Measurements from ENCODE around the gene TMEM108. TPM values are rescaled to one million over a fixed set of nuclear protein-coding genes. Genes with fewer than 3 reads are reported as not detected.

TMEM108 gene
- total and polyA plus RNA-seq, 8 donors: 0.37 to 2.1 (median 0.84) TPM; not detected in 2

GRCh38 chr3:133138017-133138416 lies 99.8 kb downstream of the TMEM108 start:
- H3K4me1 ChIP-seq: no peaks in the 10 kb centered on the region
- H3K27me3 ChIP-seq: no peaks in the 10 kb centered on the region
- H3K27ac ChIP-seq: no peak overlapping the region
- no peak for TF ChIP-seq CTCF (IDR thresholded peaks at IDR 0.05)
- no peak for TF ChIP-seq EP300 (IDR thresholded peaks at IDR 0.05)
- no peak for TF ChIP-seq POLR2AphosphoS5 (IDR thresholded peaks at IDR 0.05)
- no peak for TF ChIP-seq POLR2A (IDR thresholded peaks at IDR 0.05)
- WGBS, 5 donors: 58 to 83% (median 71%) methylated on average over 1 of the region's 1 CpG
- no peak overlapping the region for H3K4me3 ChIP-seq
- intact Hi-C loops (cut with DNase I; ENCODE audit: low total_unique reads): no loop called here
- no peaks in the 10 kb centered on the region for H3K36me3 ChIP-seq
- DNase-seq: no peak
- no peaks in the 10 kb centered on the region for H3K9me3 ChIP-seq

- intact Hi-C loops (cut with DNase I; ENCODE audit: low total_unique reads): no loop called here
- peak in 1 of 2 donors; percentile 59 for DNase-seq
- H3K9me3 ChIP-seq: peaks cover 0 to under 1% (median 0%) of the 10 kb centered on the region in 4 donors
- no peaks in the 10 kb centered on the region for H3K27me3 ChIP-seq
- 22 to 41% (median 26%) methylated on average over 2 of the region's 2 CpGs for WGBS, 5 donors
- TF ChIP-seq POLR2AphosphoS5 (IDR thresholded peaks at IDR 0.05): no peak
- TF ChIP-seq POLR2A (IDR thresholded peaks at IDR 0.05): no peak
- TF ChIP-seq CTCF (IDR thresholded peaks at IDR 0.05): no peak
- TF ChIP-seq EP300 (IDR thresholded peaks at IDR 0.05): no peak
- H3K27ac ChIP-seq: no peak overlapping the region
- H3K4me3 ChIP-seq: no peak overlapping the region
- no peaks in the 10 kb centered on the region for H3K36me3 ChIP-seq
- no peaks in the 10 kb centered on the region for H3K4me1 ChIP-seq
Observed at GRCh38 chr3:133152056-133152455, 113.9 kb downstream of the TMEM108 start.

GRCh38 chr3:133152681-133153220 lies 114.6 kb downstream of the TMEM108 start:
- TF ChIP-seq POLR2AphosphoS5 (IDR thresholded peaks at IDR 0.05): no peak
- TF ChIP-seq EP300 (IDR thresholded peaks at IDR 0.05): no peak
- TF ChIP-seq CTCF (IDR thresholded peaks at IDR 0.05): no peak
- no peak for TF ChIP-seq POLR2A (IDR thresholded peaks at IDR 0.05)
- no peaks in the 10 kb centered on the region for H3K4me1 ChIP-seq
- 66 to 80% (median 75%) methylated on average over 2 of the region's 2 CpGs for WGBS, 5 donors
- no peaks in the 10 kb centered on the region for H3K27me3 ChIP-seq
- H3K27ac ChIP-seq: no peak overlapping the region
- no peaks in the 10 kb centered on the region for H3K36me3 ChIP-seq
- intact Hi-C loops (cut with DNase I; ENCODE audit: low total_unique reads): no loop called here
- H3K9me3 ChIP-seq: no peaks in the 10 kb centered on the region
- H3K4me3 ChIP-seq: no peak overlapping the region
- peak in 1 of 2 donors; percentile 20 for DNase-seq

- H3K4me1 ChIP-seq: no peaks in the 10 kb centered on the region
- H3K27ac ChIP-seq: no peak overlapping the region
- TF ChIP-seq POLR2AphosphoS5 (IDR thresholded peaks at IDR 0.05): no peak
- TF ChIP-seq CTCF (IDR thresholded peaks at IDR 0.05): no peak
- no peak for TF ChIP-seq POLR2A (IDR thresholded peaks at IDR 0.05)
- no peak for TF ChIP-seq EP300 (IDR thresholded peaks at IDR 0.05)
- H3K4me3 ChIP-seq: no peak overlapping the region
- no peaks in the 10 kb centered on the region for H3K36me3 ChIP-seq
- intact Hi-C loops (cut with DNase I; ENCODE audit: low total_unique reads): no loop called here
- DNase-seq: no peak
- H3K27me3 ChIP-seq: no peaks in the 10 kb centered on the region
- no peaks in the 10 kb centered on the region for H3K9me3 ChIP-seq
Observed at GRCh38 chr3:133153382-133153781, 115.2 kb downstream of the TMEM108 start.
